ENCODE measurements around the gene IGHMBP2.

GRCh38 chr11:68968306-68969250 lies 64.9 kb downstream of the IGHMBP2 start:
- no peak for TF ChIP-seq ZNF274 (IDR thresholded peaks at IDR 0.05; ENCODE audit: borderline replicate concordance, extremely low read depth, low read length)
- TF ChIP-seq SP1 (IDR thresholded peaks at IDR 0.05; ENCODE audit: low read depth, low read length) = no peak
- no peak for TF ChIP-seq TCF12 (IDR thresholded peaks at IDR 0.05; ENCODE audit: low read depth, low read length)
- no peak for TF ChIP-seq CBX5 (IDR thresholded peaks at IDR 0.05; ENCODE audit: low read depth, low read length)
- no peak for TF ChIP-seq BRCA1 (IDR thresholded peaks at IDR 0.05; ENCODE audit: low read depth, low read length)
- no peak for TF ChIP-seq POLR2AphosphoS5 (IDR thresholded peaks at IDR 0.05; ENCODE audit: low read depth, low read length)
- no peak for TF ChIP-seq JUND (IDR thresholded peaks at IDR 0.05; ENCODE audit: low read length)
- no peak for TF ChIP-seq CTCF (IDR thresholded peaks at IDR 0.05; ENCODE audit: control extremely low read depth in 1 of 3, insufficient read depth in 1 of 3, low read depth in 1 of 3, low read length in 3 of 3)
- no peak for TF ChIP-seq GABPA (IDR thresholded peaks at IDR 0.05; ENCODE audit: borderline replicate concordance, insufficient read depth, low read length)
- TF ChIP-seq POLR2A (IDR thresholded peaks at IDR 0.05; ENCODE audit: control extremely low read depth in 1 of 2, low read depth in 2 of 2, low read length in 2 of 2) = no peak
- TF ChIP-seq ATF3 (IDR thresholded peaks at IDR 0.05; ENCODE audit: insufficient read depth, low read depth, low read length) = no peak
- TF ChIP-seq SIN3A (conservative IDR thresholded peaks at IDR 0.05 in 1 of 2, IDR thresholded peaks at IDR 0.05 in 1 of 2; ENCODE audit: low read depth in 1 of 2, low read length in 2 of 2) = no peak
- no peak for TF ChIP-seq RNF2 (IDR thresholded peaks at IDR 0.05; ENCODE audit: borderline replicate concordance, low read depth, low read length, missing control alignments, poor library complexity, severe bottlenecking)
- peak; percentile 15 to 38; a peak in 2 of 4 replicates for TF ChIP-seq RAD21 (IDR thresholded peaks at IDR 0.05 in 1 of 2, conservative IDR thresholded peaks at IDR 0.05 in 1 of 2; ENCODE audit: low read depth in 2 of 2, low read length in 2 of 2)

Data from H1 (cell line).